HG03378 (cell line): ENCODE measurements around the gene ARMH4.

Experiments
- ATAC-seq: cut with Tn5 transposase; IDR thresholded peaks from one replicate; pipeline ENCODE4 v1.9.1; 2021; ENCODE audit warnings: mild to moderate bottlenecking, moderate library complexity; ENCODE audit not compliant: unreplicated experiment

ARMH4 gene

DNA sequence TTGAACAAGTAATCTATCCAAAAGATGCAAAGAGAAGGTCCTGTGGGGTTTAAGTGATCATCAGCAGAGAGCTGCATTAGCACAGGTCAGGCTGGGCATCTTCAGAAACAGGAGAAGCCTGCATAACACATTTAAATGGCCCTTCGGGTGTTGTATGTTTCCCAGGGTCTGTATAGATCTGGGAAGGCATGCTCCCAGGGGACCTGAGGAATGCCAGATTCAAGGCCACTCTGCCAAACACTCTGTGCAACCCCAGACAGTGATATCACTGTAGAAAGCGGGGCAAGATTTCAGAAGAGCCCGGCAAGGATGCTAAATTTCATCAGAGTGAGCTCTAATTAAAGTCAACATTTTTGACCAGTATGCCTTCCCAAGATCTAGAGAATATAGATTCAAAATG is 92.9 kb downstream of the ARMH4 start:
- no peak for ATAC-seq

GRCh38 chr14:58055497-58056010 is 96.5 kb downstream of the ARMH4 start:
- ATAC-seq = no peak

- no peak for ATAC-seq
These were observed 97.9 kb downstream of the ARMH4 start for GRCh38 chr14:58054100-58054499.

DNA sequence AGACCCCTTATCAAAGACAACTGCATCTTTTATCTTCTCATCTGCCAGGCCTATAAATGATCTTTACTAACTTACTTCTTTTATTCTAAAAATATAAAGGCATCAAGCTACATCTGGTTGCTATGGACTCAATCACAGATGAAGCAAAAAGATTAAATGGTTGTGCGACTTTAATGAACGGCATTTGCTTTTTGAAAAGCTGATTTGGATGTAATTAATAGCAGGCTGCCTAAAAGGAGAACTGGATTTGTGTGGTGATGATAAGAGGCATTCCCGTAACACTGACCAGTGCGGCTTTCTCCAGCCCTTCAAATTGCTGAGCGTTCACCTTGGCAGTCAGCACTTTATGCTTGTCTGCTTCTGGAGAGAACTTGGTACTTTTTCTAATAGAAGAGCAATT is 103.8 kb downstream of the ARMH4 start:
- no peak for ATAC-seq

DNA sequence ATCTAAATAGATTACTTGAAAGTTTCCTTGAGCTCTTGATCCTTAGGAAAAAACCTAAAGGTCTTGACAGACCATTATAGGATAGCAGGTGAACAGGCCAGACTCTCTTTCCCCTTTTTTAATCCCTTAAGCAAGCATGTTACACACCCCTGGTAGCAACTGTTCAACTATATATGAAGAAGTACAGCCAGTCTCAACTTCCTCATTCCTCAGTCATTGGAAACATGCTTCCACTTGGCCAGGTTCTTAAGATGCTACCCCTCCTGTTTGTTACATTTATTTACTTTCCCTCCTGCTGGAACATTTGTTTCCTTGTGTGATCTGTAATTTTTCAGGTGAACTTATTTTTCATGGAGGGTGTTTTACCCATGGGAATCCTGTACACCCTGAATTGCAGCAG is 124.1 kb downstream of the ARMH4 start:
- no peak for ATAC-seq

- ATAC-seq = no peak
These were observed 125.0 kb downstream of the ARMH4 start for GRCh38 chr14:58026967-58027366.

DNA sequence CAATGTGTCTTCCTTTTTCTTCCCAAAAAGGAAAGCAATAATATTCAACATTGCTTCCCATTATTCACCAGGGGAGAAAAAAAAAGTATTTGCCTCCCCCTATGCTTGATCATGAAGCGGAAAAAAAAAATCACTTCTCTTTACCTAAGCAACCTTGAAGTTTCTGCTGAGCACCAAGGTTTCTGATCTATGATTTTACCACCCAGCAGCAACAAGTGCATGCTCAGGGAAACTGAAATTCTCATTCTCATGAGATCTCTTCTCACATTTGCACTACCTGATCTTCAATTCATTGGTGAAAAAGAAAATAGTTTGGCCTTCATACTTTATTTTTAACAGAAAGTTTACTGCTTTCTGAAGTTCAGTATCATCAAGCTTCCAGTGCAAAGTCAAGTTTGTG is 125.8 kb downstream of the ARMH4 start:
- no peak for ATAC-seq

GRCh38 chr14:58014778-58015177 is 137.2 kb downstream of the ARMH4 start:
- ATAC-seq = no peak

DNA sequence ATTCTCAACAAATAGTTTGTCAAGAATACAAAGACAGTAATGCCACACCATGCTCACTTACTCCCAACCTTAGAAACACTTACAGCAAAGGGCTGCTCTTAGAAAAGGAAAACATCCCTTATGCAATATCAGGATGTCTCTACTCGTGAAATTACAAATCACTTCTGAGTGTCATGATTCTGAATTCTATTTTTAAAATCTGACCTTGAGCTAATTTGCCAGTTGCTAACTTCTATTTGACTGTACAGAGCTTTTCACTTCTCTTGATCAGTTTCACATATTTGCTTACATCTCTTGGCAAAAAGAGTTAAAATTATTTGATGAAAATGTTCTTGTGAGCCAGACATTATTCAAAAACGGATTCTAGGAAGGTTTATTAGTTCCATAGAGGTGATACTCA is 149.4 kb downstream of the ARMH4 start:
- ATAC-seq = no peak

DNA sequence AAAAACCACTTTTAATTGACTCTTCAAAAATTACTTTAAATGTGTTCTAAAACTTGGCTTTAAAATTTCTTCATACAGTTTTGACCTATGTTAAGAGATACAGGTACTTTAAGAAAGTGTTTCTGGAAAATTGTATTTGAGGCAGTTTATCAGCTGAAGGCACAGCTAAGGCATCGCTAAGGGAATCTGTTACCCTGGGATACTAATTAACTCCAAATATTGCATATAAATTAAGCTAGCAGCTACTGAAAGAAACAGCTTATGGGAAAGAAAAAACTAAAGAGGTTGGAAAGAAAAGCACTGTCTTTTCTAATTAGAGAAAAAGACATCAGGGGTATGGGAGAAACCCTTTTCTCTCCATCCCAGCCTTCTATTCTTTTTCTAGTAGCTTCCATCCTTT is 152.0 kb downstream of the ARMH4 start:
- ATAC-seq = no peak

DNA sequence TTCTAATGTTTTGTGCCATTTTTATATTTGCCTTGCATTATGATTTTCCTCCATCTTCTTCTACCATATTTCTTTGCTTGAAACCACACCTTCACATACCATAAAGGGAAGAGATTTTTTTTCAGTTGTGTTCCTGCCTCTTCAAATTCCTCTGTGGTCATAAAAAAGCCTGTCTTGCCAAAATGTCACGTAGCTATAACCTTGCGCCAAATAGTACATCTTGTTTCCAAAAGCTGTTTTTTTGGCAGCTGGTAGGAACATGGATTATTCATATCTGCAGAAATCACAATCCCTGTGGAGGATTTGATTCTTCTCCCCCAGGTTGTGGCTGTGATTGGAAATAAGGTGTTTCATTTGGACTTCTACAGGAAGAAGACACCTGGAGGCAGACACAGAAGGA is 152.5 kb downstream of the ARMH4 start:
- ATAC-seq = no peak

GRCh38 chr14:57998766-57999165 is 153.2 kb downstream of the ARMH4 start:
- no peak for ATAC-seq

GRCh38 chr14:57991353-57991752 is 160.7 kb downstream of the ARMH4 start:
- no peak for ATAC-seq

DNA sequence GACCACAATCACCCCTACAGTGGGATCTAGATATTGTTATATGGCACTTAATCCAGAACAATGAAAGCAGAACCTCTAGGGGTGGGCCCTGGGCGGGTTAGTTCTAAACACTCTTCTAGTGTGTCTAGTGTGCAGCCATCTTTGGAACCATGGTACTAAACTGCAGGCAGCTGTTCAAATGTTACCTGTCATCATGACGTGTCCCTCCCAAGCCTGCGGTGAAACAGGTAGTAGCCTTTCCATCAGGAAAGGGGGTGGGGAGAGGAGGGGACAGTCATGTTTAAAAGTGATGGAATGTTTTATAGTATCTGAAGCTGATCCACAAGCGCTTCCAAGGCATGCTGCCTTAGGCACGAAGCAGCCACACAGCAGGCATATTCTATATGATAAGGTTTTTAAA is 163.6 kb downstream of the ARMH4 start:
- no peak for ATAC-seq

DNA sequence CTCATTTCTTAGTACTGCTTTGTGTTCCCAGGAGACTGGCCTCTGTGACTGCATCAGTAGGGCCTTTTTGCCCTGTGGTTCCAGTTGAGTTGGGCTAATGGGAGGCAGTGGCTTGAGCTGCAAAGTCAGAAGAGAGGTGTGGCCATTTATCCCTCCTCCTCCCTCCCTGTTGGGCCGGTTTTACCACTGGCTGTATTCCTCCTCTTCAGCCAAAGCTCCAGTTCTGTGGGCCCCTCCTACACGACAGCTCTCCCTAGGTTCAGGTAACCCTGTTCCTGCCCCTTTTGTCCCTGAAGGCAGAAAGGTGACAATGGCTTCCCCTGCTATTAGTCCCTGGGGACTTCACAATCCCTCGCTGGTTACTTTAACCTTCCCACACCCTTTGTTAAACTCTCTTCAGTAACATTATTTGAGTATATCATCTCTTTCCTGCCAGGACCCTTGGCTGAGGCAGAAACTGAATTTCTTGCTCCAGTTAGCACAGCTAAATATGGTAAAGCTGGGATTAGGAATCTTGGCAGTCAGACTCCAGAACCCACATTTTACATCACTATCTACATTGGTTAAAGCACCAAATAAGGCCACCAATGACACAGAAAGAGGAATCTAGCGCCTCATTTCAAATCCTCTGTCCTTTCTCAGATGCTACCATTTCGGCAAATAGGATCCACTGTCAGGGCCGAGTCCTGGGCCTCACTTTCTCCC is 164.3 kb downstream of the ARMH4 start:
- ATAC-seq = no peak

DNA sequence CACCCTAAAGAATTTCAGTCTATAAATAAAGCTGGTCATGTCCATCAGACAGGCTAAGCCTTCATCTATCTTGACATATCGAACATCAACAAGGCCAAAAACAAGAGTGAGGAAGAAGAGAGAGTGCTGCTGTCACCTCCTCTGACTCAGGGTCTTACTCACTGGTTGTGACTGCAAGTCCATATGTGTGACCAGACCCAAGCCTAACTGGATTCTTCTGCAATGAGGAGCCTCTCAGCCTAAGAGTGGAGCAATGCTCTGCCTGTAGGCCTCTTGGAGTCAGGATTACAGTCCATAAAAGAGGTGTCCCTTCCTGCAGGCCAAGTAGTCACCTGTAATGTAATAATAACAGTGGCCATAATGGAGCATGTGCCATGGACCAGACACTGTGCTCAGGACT is 165.0 kb downstream of the ARMH4 start:
- no peak for ATAC-seq

DNA sequence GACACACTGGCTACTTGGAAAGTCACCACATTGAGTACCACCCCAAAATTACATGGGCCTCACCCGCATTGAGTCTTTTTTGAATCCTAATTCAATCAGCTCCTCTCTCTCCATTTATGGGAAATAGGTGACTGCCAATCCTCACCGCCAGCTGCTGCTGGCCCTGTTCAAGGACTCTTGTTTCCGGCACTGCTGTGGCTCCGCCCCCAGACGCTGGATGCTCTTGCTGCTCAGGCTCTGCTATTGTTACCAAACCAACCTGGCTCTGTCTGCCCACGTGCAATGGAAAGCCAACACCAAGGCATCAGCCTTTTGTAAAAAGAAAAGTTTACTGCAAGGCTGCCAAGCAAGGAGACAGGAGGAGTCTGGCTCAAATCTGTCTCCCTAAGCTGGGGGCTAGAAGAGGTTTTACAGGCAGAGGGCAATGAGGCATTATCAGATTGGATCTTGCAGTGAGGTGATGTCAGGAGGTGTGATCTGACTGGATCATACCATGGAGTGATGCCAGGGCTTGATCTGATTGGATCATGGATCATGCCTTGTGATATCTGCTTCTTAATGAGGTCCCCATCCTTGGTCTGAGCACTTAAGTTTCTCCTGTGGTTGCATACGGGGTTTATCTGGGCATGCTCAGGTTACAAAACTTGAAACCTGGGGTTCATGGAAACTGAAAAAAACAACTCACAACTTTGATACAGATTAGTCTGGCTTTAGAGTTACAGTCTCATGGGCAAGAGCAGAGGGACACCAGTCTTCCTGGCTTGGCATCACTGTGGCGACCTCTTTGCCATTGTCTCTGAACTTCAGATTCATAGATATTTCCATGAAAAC is 169.0 kb downstream of the ARMH4 start:
- ATAC-seq = no peak

GRCh38 chr14:57981817-57982560 is 170.0 kb downstream of the ARMH4 start:
- no peak for ATAC-seq

GRCh38 chr14:57979376-57980048 is 172.5 kb downstream of the ARMH4 start:
- ATAC-seq = no peak

DNA sequence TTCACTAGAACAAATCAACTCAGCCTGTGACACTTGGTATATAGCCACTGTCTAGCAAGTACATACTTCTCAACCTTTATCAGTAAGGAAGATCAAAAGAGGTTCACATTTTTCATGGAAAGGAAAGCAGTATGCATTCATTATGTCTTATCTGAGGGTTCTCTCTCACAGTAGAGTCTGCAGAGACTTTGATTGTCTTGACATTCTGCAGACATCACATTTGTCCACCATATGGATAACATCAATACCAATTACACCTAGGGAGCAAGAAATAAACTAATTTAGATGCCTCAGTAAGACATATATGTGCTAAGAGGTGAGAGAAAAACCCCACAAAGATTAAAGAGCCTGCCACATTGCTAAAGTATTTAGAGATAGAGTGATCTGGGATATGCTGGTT is 175.3 kb downstream of the ARMH4 start:
- ATAC-seq = no peak

GRCh38 chr14:57974896-57975295 is 177.1 kb downstream of the ARMH4 start:
- no peak for ATAC-seq
